HL-60 (cell line): ENCODE measurements around the gene SRRM5.

Experiments used
- POLR2AphosphoS5 ChIP-seq: IDR thresholded peaks from 2 replicates; pipeline ENCODE4 v1.6.1; 2012; ENCODE audit warnings: low read depth
- TF ChIP-seq, protein P1 (sequence below): IDR thresholded peaks from one replicate; pipeline ENCODE4 v1.5.1; 2011; ENCODE audit warnings: low read length, control low read depth, inconsistent platforms; ENCODE audit not compliant: insufficient read depth
- TF ChIP-seq, protein P2 (sequence below): IDR thresholded peaks from 2 replicates; pipeline ENCODE4 v1.6.1; 2012; ENCODE audit warnings: low read depth; ENCODE audit not compliant: insufficient replicate concordance

GRCh38 chr19:43620061-43621001, 8.4 kb downstream of the SRRM5 start:
- TF ChIP-seq, protein P1, sequence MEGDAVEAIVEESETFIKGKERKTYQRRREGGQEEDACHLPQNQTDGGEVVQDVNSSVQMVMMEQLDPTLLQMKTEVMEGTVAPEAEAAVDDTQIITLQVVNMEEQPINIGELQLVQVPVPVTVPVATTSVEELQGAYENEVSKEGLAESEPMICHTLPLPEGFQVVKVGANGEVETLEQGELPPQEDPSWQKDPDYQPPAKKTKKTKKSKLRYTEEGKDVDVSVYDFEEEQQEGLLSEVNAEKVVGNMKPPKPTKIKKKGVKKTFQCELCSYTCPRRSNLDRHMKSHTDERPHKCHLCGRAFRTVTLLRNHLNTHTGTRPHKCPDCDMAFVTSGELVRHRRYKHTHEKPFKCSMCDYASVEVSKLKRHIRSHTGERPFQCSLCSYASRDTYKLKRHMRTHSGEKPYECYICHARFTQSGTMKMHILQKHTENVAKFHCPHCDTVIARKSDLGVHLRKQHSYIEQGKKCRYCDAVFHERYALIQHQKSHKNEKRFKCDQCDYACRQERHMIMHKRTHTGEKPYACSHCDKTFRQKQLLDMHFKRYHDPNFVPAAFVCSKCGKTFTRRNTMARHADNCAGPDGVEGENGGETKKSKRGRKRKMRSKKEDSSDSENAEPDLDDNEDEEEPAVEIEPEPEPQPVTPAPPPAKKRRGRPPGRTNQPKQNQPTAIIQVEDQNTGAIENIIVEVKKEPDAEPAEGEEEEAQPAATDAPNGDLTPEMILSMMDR = no peak
- TF ChIP-seq POLR2AphosphoS5 = no peak; the same call in 1 of the 2 replicates
- TF ChIP-seq, protein P2, sequence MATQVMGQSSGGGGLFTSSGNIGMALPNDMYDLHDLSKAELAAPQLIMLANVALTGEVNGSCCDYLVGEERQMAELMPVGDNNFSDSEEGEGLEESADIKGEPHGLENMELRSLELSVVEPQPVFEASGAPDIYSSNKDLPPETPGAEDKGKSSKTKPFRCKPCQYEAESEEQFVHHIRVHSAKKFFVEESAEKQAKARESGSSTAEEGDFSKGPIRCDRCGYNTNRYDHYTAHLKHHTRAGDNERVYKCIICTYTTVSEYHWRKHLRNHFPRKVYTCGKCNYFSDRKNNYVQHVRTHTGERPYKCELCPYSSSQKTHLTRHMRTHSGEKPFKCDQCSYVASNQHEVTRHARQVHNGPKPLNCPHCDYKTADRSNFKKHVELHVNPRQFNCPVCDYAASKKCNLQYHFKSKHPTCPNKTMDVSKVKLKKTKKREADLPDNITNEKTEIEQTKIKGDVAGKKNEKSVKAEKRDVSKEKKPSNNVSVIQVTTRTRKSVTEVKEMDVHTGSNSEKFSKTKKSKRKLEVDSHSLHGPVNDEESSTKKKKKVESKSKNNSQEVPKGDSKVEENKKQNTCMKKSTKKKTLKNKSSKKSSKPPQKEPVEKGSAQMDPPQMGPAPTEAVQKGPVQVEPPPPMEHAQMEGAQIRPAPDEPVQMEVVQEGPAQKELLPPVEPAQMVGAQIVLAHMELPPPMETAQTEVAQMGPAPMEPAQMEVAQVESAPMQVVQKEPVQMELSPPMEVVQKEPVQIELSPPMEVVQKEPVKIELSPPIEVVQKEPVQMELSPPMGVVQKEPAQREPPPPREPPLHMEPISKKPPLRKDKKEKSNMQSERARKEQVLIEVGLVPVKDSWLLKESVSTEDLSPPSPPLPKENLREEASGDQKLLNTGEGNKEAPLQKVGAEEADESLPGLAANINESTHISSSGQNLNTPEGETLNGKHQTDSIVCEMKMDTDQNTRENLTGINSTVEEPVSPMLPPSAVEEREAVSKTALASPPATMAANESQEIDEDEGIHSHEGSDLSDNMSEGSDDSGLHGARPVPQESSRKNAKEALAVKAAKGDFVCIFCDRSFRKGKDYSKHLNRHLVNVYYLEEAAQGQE = no peak
